Esophagus squamous epithelium (tissue), 4 donors: ENCODE results near the gene ENOX1.

ENCODE experiments used
- CTCF ChIP-seq, 6 experiments: fragments of 450-650 bp in 4 of 6; fragments of 200-600 bp in 2 of 6; sonication (generic) in 2 of 6; IDR thresholded peaks; one replicate each; pipeline ENCODE4 v1.5.1; 2016 to 2019; ENCODE audit warnings: antibody characterized with exemption in 6 of 6, mild to moderate bottlenecking in 4 of 6, moderate library complexity in 4 of 6
- POLR2A ChIP-seq, 4 donors: fragments of 450-650 bp; IDR thresholded peaks; one replicate each; pipeline ENCODE4 v1.6.1; 2017; ENCODE audit warnings: antibody characterized with exemption in 4 of 4, mild to moderate bottlenecking in 4 of 4, moderate library complexity in 3 of 4

DNA sequence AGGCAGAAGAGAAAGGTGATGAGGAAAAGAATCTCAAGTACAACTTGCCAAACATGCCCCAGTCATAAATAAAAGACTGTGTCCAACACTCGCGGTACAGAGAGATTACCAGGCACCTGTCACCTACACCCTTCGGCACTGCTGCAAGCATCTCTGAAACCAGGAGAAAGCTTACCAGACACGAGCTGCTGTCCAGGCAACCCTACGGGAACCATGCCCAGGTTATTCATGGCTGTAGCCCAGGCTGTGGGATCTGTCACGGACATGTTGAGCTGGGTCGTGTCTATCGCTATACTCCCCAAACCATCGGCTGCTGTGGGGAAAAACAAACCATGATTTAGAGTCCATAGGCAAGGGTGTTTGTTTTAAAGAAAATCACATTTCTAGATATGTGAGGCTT is 375.0 kb downstream of the ENOX1 start:
- TF ChIP-seq CTCF (IDR thresholded peaks at IDR 0.05) (no peak), POLR2A (IDR thresholded peaks at IDR 0.05) (no peak)
